HEK293T (cell line): ENCODE data around the gene NTSR1.

ENCODE experiments used
- ARNT ChIP-seq: fragments of 450-650 bp; IDR thresholded peaks from 2 replicates; pipeline ENCODE4 v1.6.1; 2017; ENCODE audit warnings: mild to moderate bottlenecking
- BHLHE40 ChIP-seq: fragments of 450-650 bp; IDR thresholded peaks from 2 replicates; pipeline ENCODE4 v1.6.1; 2016; ENCODE audit warnings: mild to moderate bottlenecking, moderate library complexity, borderline replicate concordance
- ELF4 ChIP-seq: fragments of 450-650 bp; IDR thresholded peaks from 2 replicates; pipeline ENCODE4 v1.6.1; 2017; ENCODE audit warnings: antibody characterized with exemption
- SP1 ChIP-seq: fragments of 450-650 bp; IDR thresholded peaks from 2 replicates; pipeline ENCODE4 v1.6.1; 2017

DNA sequence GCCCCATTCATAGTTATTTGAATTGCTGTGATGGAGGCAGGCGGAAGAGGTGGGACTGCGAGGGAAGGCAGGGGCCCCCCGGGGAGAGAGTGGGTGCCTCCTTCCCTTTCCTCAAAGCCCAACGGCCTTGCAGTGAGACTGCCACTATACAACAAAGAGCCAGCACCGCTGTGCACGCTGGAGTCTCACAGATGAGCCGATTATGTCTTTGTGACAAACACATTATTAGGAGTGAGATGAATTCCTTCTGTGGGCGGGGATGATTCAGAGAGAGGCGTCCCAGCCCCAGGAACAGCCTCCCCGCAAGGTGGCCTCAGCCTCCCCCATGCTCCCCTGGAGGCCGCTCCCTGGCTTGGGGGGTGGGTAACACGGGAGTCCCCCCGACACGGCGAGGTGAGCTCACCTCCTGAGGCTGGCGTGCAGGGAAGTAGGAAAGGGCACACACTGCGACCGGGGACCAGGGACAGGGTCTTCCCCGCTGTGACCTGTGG lies 26.7 kb downstream of the NTSR1 start:
- TF ChIP-seq ARNT: no peak
- TF ChIP-seq SP1: no peak
- TF ChIP-seq ELF4: no peak
- no peak for TF ChIP-seq BHLHE40
